OCI-LY1 (cell line): Measurements from ENCODE around the gene METTL1.

Source experiments
- CTCF ChIP-seq: fragments of 200-600 bp; sonication (generic), shearing (Covaris generic); IDR thresholded peaks from 2 replicates; pipeline ENCODE4 v1.5.1; 2017; ENCODE audit warnings: mild to moderate bottlenecking, antibody characterized with exemption, low read length, moderate library complexity, mixed read lengths
- EZH2 ChIP-seq: fragments of 200-600 bp; sonication (generic), shearing (Covaris generic); IDR thresholded peaks from 2 replicates; pipeline ENCODE4 v1.8.0; 2017; ENCODE audit warnings: borderline replicate concordance, mixed run types, mild to moderate bottlenecking, antibody characterized with exemption, low read length, moderate library complexity, mixed read lengths

DNA sequence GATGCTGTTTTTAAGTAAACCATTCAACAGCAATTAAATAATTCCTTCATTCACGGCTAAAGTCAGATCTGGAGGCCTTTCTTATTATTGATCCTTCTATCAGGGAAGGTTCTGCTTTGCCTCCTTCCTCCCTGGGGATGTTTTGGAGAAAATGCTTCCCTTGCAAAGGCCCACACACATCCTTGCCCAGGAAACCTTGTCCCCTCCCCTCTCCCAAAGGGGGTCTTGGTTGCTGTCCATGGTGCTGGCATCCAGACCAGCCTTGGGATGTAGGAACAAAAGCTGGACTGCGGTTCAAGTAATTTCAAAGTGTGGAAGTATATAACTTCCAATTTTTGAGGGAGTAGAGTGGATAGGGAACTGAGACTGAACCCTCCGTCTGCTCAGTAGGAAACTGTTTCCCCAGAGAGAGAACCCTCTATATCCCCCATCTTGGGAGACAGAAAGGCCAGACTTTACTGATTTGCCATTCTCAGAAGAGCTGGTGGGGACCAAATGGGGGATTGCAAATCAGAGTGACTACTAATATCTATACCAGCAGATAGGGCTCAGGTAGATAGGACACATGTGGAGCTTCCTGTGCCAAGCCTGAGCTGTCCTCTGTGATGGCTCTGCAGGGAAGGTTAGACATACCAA, 11.4 kb downstream of the METTL1 start:
- no peak for TF ChIP-seq CTCF
- no peak for TF ChIP-seq EZH2
